Measurements from ENCODE around the gene NDUFC2.
A peak's percentile ranks its signal among the peaks of the same experiment; 100 is the strongest.
"Not testable (repeated sequence)": the region's sequence is repeated elsewhere in the genome, so short reads cannot be mapped to it uniquely, and the experiment has no call there.

Gene NDUFC2

GRCh38 chr11:78056093-78056492, 23.6 kb downstream of the NDUFC2 start:
- DNase-seq: no peak

DNA sequence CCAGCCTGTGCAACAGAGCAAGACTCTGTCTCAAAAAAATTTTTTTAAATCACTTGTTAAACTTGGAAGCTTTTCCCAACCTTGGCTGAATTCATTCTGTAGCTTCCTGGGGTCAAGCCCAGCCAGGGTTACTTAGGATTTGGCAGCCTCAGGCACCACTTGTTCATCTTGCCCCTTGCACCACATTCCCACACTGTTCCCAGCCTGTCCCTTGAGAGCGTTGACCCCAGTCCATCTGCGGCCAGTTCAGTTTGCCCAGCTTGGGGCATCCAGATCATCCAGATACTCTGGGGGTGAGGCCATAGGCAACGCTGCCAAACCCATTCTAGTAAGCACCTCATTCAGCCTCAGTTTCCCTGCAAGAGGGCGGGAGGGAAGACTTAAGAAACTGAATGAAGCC, 24.7 kb downstream of the NDUFC2 start:
- no peak for DNase-seq

DNA sequence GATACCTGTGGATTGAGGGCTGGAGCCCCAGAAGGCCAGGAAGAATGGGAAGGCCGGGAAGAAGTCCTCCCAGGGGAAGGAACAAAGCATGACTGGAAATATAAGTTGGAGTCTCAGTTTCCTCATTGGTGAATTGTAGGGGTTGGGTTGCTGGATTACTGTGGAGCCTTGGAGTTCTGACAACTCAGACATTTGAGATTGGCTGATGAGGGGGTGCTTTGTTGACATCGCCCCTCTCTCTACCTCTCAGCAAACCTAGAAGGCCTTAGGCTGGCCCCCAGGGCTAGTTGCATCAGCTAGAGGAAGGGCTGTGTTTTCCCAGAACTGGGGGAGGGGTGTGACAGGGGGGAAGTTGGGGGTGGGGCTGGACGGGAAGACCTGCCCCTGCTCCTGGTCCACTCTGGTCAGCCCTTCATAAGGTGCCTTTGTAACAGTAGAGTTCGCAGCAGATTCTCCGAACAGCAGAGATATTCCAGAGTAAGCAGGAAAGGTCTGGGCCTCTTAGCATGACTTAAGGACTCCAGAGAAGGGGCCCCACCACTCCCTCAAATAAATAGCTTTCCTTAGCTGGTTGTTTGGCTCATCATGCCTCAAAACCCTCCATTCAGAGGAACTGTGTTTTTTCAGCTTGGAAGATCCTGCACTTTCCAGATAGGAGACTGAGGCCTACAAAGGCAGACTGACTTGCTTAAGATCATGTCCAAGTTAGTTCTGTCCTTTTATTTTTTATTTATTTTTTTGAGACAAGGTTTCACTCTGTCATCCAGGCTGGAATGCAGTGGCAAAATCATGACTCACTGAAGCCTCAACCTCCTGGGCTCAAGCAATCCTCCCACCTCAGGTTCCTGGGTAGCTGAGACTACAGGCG, 28.5 kb downstream of the NDUFC2 start:
- no peak for DNase-seq

GRCh38 chr11:78049348-78049747, 30.3 kb downstream of the NDUFC2 start:
- DNase-seq: no peak

GRCh38 chr11:78048561-78048960, 31.1 kb downstream of the NDUFC2 start:
- no peak for DNase-seq

DNA sequence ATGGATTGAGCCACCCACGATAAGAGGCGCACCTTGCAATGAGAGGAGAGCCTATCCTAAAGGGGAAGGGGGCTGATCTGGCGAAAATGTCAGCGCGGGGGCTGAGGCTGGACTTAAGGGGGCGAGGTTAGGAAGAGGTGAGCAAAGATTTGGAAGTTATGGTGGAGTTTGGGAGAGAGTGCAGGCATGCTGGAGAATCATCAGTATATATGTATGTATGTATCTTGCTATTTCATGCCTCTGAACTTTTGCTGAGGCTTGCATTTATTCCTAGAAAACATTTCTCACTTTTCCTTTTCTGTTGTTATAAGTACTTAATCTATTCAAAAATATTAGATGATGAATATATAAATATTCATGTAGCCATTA, 33.2 kb downstream of the NDUFC2 start:
- no peak for DNase-seq

DNA sequence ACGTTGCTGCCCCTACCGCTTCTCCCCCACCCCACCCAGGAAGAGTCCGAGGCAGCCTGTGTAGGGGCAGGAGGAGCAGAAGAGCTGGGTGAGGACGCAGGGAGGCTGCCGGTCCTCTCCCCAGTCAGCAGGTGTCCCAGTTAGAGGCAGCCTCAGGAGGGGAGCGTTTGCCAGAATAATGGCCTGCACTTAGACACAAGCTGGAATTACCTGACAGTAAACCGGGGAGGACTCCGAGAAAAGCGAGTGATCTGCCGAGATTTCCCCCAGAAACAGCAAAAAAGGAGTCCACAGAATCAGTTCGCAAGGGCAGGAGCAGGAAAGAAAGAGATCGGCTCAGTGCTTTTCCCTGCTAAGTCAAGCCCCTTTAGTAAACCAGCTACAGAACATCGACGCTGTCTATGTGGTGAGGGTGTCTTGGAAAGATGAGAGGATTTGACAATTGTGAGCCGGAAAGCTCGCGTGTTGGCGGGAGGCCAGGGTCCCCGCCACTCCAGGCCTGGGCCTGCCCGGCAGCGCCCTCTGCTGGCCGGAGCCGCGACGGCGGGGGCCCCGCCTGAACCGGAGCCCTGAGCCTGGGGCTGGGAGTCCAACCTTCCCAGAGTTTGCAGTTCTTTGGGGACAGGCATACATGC, 33.7 kb downstream of the NDUFC2 start:
- DNase-seq: peak in 51 of 56 donors; percentile 33 to 89 (median 75)

DNA sequence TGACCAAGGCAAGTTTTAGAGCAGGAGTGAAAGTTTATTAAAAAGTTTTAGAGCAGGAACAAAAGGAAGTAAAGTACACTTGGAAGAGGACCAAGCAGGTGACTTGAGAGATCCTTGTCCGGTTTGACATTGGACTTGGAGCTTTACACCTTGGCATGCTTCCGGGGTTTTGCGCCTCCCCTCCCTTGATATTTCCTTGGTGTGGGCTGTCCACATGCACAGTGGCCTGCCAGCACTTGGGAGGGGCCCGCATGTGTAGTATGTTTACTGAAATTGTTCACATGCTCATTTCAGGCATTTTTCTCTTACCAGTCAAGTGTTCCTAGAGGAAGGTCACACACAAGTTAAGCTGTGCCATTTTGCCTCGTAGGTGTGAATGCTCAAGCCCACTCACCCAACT, 35.0 kb downstream of the NDUFC2 start:
- DNase-seq: no peak

DNA sequence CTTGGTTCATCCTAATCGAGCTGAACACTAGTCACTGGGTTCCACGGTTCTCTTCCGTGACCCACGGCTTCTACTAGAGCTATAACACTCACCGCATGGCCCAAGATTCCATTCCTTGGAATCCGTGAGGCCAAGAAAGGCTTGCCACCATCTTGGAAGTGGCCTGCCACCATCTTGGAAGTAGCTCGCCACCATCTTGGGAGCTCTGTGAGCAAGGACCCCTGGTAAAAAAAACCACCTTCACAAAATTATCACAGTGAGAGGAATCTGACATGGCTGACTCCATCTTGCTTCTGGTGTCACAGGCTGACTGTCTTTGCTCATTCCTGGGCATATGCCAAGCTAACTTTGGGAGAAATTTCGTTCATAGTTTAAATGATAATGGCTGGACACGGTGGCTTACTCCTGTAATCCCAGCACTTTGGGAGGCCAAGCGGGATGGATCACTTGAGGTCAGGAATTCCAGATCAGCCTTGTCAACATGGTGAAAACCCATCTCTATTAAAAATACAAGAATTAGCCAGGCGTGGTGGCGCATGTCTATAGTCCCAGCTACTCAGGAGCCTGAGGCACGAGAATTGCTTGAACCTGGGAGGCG, 37.7 kb downstream of the NDUFC2 start:
- DNase-seq: no peak

- DNase-seq: not testable (repeated sequence)
These were observed 38.3 kb downstream of the NDUFC2 start for GRCh38 chr11:78041380-78041719.

DNA sequence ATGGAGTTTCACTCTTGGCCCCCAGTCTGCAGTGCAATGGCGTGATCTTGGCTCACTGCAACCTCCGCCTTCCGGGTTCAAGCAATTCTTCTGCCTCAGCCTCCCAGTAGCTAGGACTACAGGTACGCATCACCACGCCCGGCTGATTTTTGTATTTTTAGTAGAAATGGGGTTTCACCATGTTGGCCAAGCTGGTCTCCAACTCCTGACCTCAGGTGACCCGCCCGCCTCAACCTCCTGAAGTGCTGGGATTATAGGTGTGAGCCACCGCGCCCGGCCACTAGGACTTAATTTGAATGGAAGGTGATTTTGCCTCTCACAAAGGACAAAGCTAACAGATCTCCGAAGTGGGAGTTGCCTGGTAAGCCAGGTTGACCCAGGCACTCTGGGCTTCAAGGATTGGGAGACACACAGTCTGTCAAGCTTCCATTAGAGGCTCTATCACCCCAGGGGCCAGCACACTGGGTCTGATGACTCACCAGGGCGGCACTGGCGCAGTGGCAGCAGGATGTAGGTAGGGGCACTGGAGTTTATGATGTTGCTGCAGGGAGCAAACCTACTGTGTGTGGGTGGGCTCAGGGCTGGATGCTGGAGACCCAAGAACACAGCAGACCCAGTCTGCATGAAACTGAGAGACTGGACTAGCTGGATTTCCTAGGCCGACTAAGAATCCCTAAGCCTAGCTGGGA, 38.8 kb downstream of the NDUFC2 start:
- no peak for DNase-seq

DNA sequence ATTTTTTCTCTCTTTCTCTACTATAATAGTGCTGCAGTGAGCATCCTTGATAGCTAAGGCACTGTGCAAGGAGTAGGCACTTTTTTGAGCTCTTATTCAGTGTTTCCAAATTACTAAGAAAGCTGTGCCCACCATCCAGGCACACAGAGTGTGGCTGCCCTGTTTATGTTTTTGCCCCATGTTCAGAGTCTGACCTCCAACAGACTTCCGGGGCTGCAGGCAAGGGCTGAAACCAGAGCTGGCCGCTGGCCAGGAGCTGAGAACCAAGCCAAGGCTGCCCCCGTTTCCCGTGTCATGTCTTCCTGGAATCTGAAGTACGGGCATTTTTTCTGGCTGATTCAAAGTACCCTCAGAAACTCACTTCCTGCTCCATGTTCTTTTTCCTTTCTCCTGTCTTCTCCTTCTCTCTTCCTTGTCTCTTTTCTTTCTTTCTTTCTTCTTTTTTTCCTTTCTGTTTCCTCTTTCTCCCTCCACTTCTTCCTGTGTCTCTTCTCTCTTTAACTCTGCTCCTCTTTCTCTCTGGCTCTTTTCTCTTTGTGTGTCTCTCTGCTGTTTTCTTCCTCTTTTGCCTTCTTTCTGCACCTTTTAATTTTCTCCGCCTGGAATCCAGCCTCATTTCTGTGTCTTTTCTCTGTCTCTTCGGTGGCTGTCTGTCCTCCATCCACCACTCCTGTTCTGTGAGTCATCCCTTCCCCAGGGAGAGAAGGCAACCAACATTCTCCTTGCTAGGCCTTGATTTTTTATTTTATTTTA, 39.6 kb downstream of the NDUFC2 start:
- peak in 40 of 56 donors; percentile 4 to 72 (median 26) for DNase-seq

GRCh38 chr11:78039391-78039918, 40.2 kb downstream of the NDUFC2 start:
- no peak for DNase-seq

DNA sequence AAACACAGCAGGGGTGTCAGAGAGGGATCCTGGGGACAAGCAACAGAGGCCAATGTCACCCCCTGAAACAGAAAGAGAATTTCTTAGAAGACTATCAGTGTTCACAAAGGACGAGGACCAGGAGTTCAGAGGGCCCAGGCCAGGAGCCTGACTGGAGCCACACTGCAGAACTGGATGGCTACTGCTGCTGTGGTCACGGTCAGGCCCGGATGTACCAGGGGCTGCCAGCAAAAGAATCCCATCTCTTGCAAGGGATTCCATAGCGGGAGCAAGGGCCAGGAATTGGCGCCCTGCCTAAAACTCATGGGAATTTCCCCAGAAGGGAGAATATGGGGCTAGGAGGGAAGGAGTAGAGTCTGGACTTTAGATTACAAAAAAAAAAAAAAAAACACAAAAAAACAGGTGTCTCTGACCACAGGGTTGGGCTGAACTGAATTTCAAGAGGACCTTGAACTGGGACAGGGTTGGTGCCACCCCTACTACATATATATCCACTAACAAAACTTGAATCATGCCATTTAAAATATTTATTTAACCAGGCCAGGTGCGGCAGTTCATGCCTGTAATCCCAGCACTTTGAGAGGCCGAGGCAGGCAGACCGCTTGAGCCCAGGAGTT, 40.9 kb downstream of the NDUFC2 start:
- DNase-seq: no peak

- no peak for DNase-seq
These were observed 41.6 kb downstream of the NDUFC2 start for GRCh38 chr11:78037825-78038620.

GRCh38 chr11:78037056-78037455, 42.6 kb downstream of the NDUFC2 start:
- DNase-seq: no peak

DNA sequence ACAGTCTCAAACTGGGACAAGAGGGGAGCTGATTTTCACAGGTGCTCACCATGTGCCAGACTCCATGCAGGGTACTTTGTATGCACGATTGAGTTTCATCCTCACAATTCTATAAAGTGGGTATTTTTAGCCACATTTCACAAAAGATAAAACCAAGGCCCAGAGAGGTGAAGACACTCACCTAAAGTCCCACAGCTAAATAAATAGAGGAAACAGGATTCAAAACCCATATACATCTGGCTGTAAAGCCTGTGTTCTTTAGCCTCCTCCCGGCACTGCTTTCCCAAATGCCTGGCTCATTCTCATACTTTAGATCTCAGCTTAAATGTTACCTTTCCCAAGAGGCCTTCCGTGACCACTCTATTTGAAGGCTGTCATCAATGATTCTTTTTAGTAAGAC, 43.3 kb downstream of the NDUFC2 start:
- no peak for DNase-seq

- DNase-seq: no peak
These were observed 45.0 kb downstream of the NDUFC2 start for GRCh38 chr11:78034623-78035022.

GRCh38 chr11:78033040-78033439, 46.6 kb downstream of the NDUFC2 start:
- no peak for DNase-seq

- DNase-seq: peak in 1 of 56 donors; percentile 11
These were observed 47.6 kb downstream of the NDUFC2 start for GRCh38 chr11:78032090-78032489.
